HCT116 (cell line): ENCODE measurements around the gene KIAA1328. TPM values are rescaled to one million over a fixed set of nuclear protein-coding genes. Genes with fewer than 3 reads are reported as not detected.

Experiments used
- ATAC-seq: fragments of 200-7000 bp; cut with Tn5 transposase; 2 replicates; pipeline ENCODE4 v1.9.1; 2020; ENCODE audit warnings: mild to moderate bottlenecking, moderate library complexity
- BruUV-seq: library from RNA; stranded (reverse); fragments of 400-500 nt; replicated peaks from 2 replicates; lab custom pipeline; 2021; lab: Mats Ljungman, UMichigan
- CTCF ChIA-PET: fragments of 300-600 bp; sonication (Branson Sonifier 250); formaldehyde crosslinking; loops from one replicate; lab custom pipeline; 2021; ENCODE audit warnings: antibody characterized with exemption; lab: Charles Lee
- POLR2A ChIA-PET: fragments of 300-600, 350-600 bp; sonication (Branson Sonifier 250); formaldehyde crosslinking; loops from one replicate; lab custom pipeline; 2021; ENCODE audit warnings: antibody characterized with exemption; lab: Charles Lee
- RAD21 ChIA-PET, 2 experiments: fragments of 300-600 bp; sonication (Branson Sonifier 250); formaldehyde crosslinking; loops; one replicate each; lab custom pipeline; 2023; ENCODE audit warnings: low total read pairs in 2 of 2; ENCODE audit not compliant: uncharacterized antibody in 2 of 2, unreplicated experiment in 2 of 2, low non-redundant PET in 1 of 2; lab: Charles Lee
- DNase-seq: peaks from one replicate; pipeline ENCODE4 v3.0.0-alpha.2; 2010; ENCODE audit warnings: low read depth, low spot score
- H2AFZ ChIP-seq: fragments of 200-600 bp; shearing (Covaris generic), sonication (generic); 2 replicates; pipeline ENCODE4 v1.6.1; 2017; ENCODE audit warnings: low read depth, mixed run types, mixed read lengths, antibody characterized with exemption, low read length; ENCODE audit not compliant: poor library complexity, severe bottlenecking
- H3K27ac ChIP-seq: 2 replicates; pipeline ENCODE4 v1.5.1; 2012; ENCODE audit warnings: low read depth, low read length
- H3K27me3 ChIP-seq: fragments of 200-600 bp; sonication (generic); 2 replicates; pipeline ENCODE4 v1.6.1; 2016; ENCODE audit warnings: mixed run types, low read length, mixed read lengths; ENCODE audit not compliant: insufficient read depth
- H3K36me3 ChIP-seq, 2 experiments: fragments of 200-500 bp in 1 of 2; fragments of 200-600 bp in 1 of 2; sonication (Bioruptor generic) in 1 of 2; sonication (generic) in 1 of 2; 2 replicates each; pipeline versions ENCODE4 v1.5.1 to v1.6.1; 2014 to 2016; ENCODE audit warnings: low read length in 2 of 2, inconsistent platforms in 1 of 2, mixed read lengths in 1 of 2, mixed run types in 1 of 2; ENCODE audit not compliant: insufficient read depth in 2 of 2, control insufficient read depth in 1 of 2
- H3K4me1 ChIP-seq, 2 experiments: fragments of 200-600 bp in 1 of 2; sonication (generic) in 1 of 2; 2 replicates each; pipeline versions ENCODE4 v1.5.1 to v1.6.1; 2012 to 2017; ENCODE audit warnings: low read length in 2 of 2, inconsistent platforms in 1 of 2, mild to moderate bottlenecking in 1 of 2, mixed read lengths in 1 of 2, mixed run types in 1 of 2, moderate library complexity in 1 of 2; ENCODE audit not compliant: insufficient read depth in 2 of 2, control insufficient read depth in 1 of 2
- H3K4me2 ChIP-seq: fragments of 200-600 bp; sonication (generic); 2 replicates; pipeline ENCODE4 v1.6.1; 2017; ENCODE audit warnings: mixed run types, low read length, mixed read lengths
- H3K4me3 ChIP-seq, 2 experiments: fragments of 200-600 bp in 1 of 2; sonication (generic) in 1 of 2; replicated peaks in 1 of 2; 2 replicates each; pipeline ENCODE4 v1.5.1; 2011 to 2016; ENCODE audit warnings: low read length in 2 of 2, control low read depth in 1 of 2, low read depth in 1 of 2, mild to moderate bottlenecking in 1 of 2, mixed read lengths in 1 of 2, mixed run types in 1 of 2
- H3K79me2 ChIP-seq: fragments of 200-600 bp; sonication (generic); 2 replicates; pipeline ENCODE4 v1.6.1; 2017; ENCODE audit warnings: mild to moderate bottlenecking, mixed run types, low read length, moderate library complexity, mixed read lengths; ENCODE audit not compliant: insufficient read depth
- H3K9ac ChIP-seq: fragments of 200-600 bp; sonication (generic); 2 replicates; pipeline ENCODE4 v1.6.1; 2016; ENCODE audit warnings: low read length, mixed read lengths
- H3K9me2 ChIP-seq: fragments of 200-600 bp; sonication (generic), shearing (Covaris generic); 2 replicates; pipeline ENCODE4 v1.6.1; 2017; ENCODE audit warnings: mixed run types, mild to moderate bottlenecking, moderate library complexity; ENCODE audit not compliant: insufficient read depth
- H3K9me3 ChIP-seq, 2 experiments: fragments of 200-500 bp in 1 of 2; fragments of 200-600 bp in 1 of 2; sonication (Bioruptor generic) in 1 of 2; sonication (generic) in 1 of 2; 2 replicates each; pipeline ENCODE4 v1.6.1; 2014 to 2017; ENCODE audit warnings: low read length in 2 of 2, mixed read lengths in 2 of 2, inconsistent platforms in 1 of 2, low read depth in 1 of 2, mild to moderate bottlenecking in 1 of 2, mixed run types in 1 of 2, moderate library complexity in 1 of 2; ENCODE audit not compliant: control insufficient read depth in 1 of 2, insufficient read depth in 1 of 2
- H4K20me1 ChIP-seq: fragments of 200-600 bp; sonication (generic), shearing (Covaris generic); 2 replicates; pipeline ENCODE4 v1.6.1; 2017; ENCODE audit warnings: mixed run types, mild to moderate bottlenecking, moderate library complexity; ENCODE audit not compliant: insufficient read depth
- CBX3 ChIP-seq: IDR thresholded peaks from 2 replicates; pipeline ENCODE4 v1.6.1; 2012; ENCODE audit warnings: low read depth
- CEBPB ChIP-seq: IDR thresholded peaks from 2 replicates; pipeline ENCODE4 v1.6.1; 2012; ENCODE audit warnings: low read depth
- EGR1 ChIP-seq: IDR thresholded peaks from 2 replicates; pipeline ENCODE4 v1.6.1; 2012; ENCODE audit warnings: low read depth
- ELF1 ChIP-seq: IDR thresholded peaks from 2 replicates; pipeline ENCODE4 v1.6.1; 2012; ENCODE audit warnings: low read depth, borderline replicate concordance
- EZH2phosphoT487 ChIP-seq: fragments of 200-600 bp; IDR thresholded peaks from 2 replicates; pipeline ENCODE4 v1.6.1; 2018; ENCODE audit warnings: antibody characterized with exemption, borderline replicate concordance
- FOSL1 ChIP-seq: IDR thresholded peaks from 2 replicates; pipeline ENCODE4 v1.6.1; 2012; ENCODE audit warnings: low read depth
- JUND ChIP-seq: IDR thresholded peaks from 2 replicates; pipeline ENCODE4 v1.6.1; 2012
- POLR2A ChIP-seq: IDR thresholded peaks from 2 replicates; pipeline ENCODE4 v1.7.0; 2011; ENCODE audit warnings: borderline replicate concordance; ENCODE audit not compliant: insufficient read depth, insufficient read length; ENCODE audit errors: extremely low read depth
- POLR2AphosphoS5 ChIP-seq: IDR thresholded peaks from 2 replicates; pipeline ENCODE4 v1.6.1; 2011; ENCODE audit warnings: mild to moderate bottlenecking, low read depth, low read length, moderate library complexity
- RAD21 ChIP-seq: IDR thresholded peaks from 2 replicates; pipeline ENCODE4 v1.6.1; 2012; ENCODE audit warnings: low read depth, mild to moderate bottlenecking
- SIN3A ChIP-seq: IDR thresholded peaks from 2 replicates; pipeline ENCODE4 v1.6.1; 2012; ENCODE audit warnings: low read depth
- SP1 ChIP-seq: IDR thresholded peaks from 2 replicates; pipeline ENCODE4 v1.6.1; 2012; ENCODE audit warnings: low read depth
- SRF ChIP-seq: IDR thresholded peaks from 2 replicates; pipeline ENCODE4 v1.6.1; 2012; ENCODE audit warnings: low read depth
- TCF7L2 ChIP-seq: IDR thresholded peaks from 2 replicates; pipeline ENCODE4 v1.7.0; 2011; ENCODE audit warnings: borderline replicate concordance, inconsistent platforms; ENCODE audit not compliant: insufficient read depth, insufficient read length; ENCODE audit errors: extremely low read depth
- ZFX ChIP-seq: fragments of 450-650 bp; IDR thresholded peaks from 2 replicates; pipeline ENCODE4 v1.6.1; 2017
- ZNF274 ChIP-seq: fragments of 200-500 bp; sonication (Bioruptor generic); IDR thresholded peaks from 2 replicates; pipeline ENCODE4 v1.6.1; 2014; ENCODE audit warnings: mild to moderate bottlenecking, low read depth, low read length, inconsistent platforms
- intact Hi-C: fragments of 100-400 bp; cut with micrococcal nuclease; formaldehyde crosslinking; loops from 2 replicates; pipeline ENCODE4 v1.10.0; 2022
- total RNA-seq: library from RNA; stranded (reverse); gene quantifications from one replicate; pipeline ENCODE4 v1.2.1, GENCODE V29; 2021; ENCODE audit not compliant: unreplicated experiment
- TF ChIP-seq, protein P1 (sequence below): IDR thresholded peaks from 2 replicates; pipeline ENCODE4 v1.6.1; 2011; ENCODE audit warnings: mild to moderate bottlenecking, low read length, moderate library complexity; ENCODE audit not compliant: insufficient replicate concordance; ENCODE audit errors: extremely low read depth
- TF ChIP-seq, protein P2 (sequence below): IDR thresholded peaks from 2 replicates; pipeline ENCODE4 v1.6.1; 2012; ENCODE audit warnings: low read depth
- TF ChIP-seq, protein P3 (sequence below), 3 experiments: fragments of 200-600 bp in 1 of 3; sonication (generic) in 1 of 3; IDR thresholded peaks in 2 of 3; conservative IDR thresholded peaks in 1 of 3; 2 replicates each; pipeline ENCODE4 v1.5.1; 2012 to 2017; ENCODE audit warnings: low read depth in 2 of 3, low read length in 2 of 3, antibody characterized with exemption in 1 of 3, borderline replicate concordance in 1 of 3, control low read depth in 1 of 3, mild to moderate bottlenecking in 1 of 3, mixed read lengths in 1 of 3, mixed run types in 1 of 3, moderate library complexity in 1 of 3; ENCODE audit not compliant: insufficient read depth in 1 of 3
- TF ChIP-seq, protein P4 (sequence below): IDR thresholded peaks from 2 replicates; pipeline ENCODE4 v1.6.1; 2012

KIAA1328 gene
- total RNA-seq, 1 experiment from 2014 or later = 5.2 TPM

DNA sequence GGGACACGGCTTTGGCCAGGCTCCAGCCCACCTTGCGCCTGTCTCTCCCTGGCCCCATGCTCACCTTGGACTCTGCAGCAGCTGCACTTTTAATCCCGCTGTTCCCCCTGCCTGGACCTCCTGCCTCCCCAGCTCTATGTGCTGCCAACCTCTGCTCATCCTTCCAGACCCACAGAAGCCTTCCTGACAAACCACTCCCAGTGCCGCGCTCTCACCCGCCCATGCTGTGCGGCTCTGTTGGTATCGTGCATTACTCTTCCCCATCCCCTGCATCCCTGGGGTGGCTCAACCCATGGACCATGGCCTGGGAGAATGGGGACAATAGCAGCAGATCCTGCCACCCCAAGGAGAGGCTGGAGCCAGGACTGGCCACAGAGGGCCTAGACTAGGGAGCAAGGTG, 433.1 kb downstream of the KIAA1328 start:
- Histone ChIP-seq H3K4me3 (no peak overlapping the region), H3K27ac (no peak overlapping the region), H4K20me1 (no peaks in the 10 kb centered on the region), H3K27me3 (peaks cover 25% of the 10 kb centered on the region), H3K9ac (no peak overlapping the region), H2AFZ (no peak overlapping the region), H3K9me3 (no peaks in the 10 kb centered on the region), H3K79me2 (no peaks in the 10 kb centered on the region), H3K9me2 (no peaks in the 10 kb centered on the region), H3K4me2 (no peak overlapping the region), H3K4me1 (no peaks in the 10 kb centered on the region), H3K36me3 (no peaks in the 10 kb centered on the region)
- ATAC-seq (no peak), DNase-seq (no peak)
- intact Hi-C loops = no loop called here
- BruUV-seq = no TSS peak
- ChIA-PET CTCF (no interaction called here), RAD21 (no interaction called here), POLR2A (no interaction called here)
- TF ChIP-seq FOSL1 (no peak), TCF7L2 (no peak), ZFX (no peak), CBX3 (no peak), POLR2AphosphoS5 (no peak), SP1 (no peak), EZH2phosphoT487 (no peak), JUND (no peak), SRF (no peak), EGR1 (no peak), RAD21 (no peak), CEBPB (no peak), ZNF274 (no peak), POLR2A (no peak), ELF1 (no peak), SIN3A (no peak)
- TF ChIP-seq, protein P1, sequence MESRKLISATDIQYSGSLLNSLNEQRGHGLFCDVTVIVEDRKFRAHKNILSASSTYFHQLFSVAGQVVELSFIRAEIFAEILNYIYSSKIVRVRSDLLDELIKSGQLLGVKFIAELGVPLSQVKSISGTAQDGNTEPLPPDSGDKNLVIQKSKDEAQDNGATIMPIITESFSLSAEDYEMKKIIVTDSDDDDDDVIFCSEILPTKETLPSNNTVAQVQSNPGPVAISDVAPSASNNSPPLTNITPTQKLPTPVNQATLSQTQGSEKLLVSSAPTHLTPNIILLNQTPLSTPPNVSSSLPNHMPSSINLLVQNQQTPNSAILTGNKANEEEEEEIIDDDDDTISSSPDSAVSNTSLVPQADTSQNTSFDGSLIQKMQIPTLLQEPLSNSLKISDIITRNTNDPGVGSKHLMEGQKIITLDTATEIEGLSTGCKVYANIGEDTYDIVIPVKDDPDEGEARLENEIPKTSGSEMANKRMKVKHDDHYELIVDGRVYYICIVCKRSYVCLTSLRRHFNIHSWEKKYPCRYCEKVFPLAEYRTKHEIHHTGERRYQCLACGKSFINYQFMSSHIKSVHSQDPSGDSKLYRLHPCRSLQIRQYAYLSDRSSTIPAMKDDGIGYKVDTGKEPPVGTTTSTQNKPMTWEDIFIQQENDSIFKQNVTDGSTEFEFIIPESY = no peak
- TF ChIP-seq, protein P2, sequence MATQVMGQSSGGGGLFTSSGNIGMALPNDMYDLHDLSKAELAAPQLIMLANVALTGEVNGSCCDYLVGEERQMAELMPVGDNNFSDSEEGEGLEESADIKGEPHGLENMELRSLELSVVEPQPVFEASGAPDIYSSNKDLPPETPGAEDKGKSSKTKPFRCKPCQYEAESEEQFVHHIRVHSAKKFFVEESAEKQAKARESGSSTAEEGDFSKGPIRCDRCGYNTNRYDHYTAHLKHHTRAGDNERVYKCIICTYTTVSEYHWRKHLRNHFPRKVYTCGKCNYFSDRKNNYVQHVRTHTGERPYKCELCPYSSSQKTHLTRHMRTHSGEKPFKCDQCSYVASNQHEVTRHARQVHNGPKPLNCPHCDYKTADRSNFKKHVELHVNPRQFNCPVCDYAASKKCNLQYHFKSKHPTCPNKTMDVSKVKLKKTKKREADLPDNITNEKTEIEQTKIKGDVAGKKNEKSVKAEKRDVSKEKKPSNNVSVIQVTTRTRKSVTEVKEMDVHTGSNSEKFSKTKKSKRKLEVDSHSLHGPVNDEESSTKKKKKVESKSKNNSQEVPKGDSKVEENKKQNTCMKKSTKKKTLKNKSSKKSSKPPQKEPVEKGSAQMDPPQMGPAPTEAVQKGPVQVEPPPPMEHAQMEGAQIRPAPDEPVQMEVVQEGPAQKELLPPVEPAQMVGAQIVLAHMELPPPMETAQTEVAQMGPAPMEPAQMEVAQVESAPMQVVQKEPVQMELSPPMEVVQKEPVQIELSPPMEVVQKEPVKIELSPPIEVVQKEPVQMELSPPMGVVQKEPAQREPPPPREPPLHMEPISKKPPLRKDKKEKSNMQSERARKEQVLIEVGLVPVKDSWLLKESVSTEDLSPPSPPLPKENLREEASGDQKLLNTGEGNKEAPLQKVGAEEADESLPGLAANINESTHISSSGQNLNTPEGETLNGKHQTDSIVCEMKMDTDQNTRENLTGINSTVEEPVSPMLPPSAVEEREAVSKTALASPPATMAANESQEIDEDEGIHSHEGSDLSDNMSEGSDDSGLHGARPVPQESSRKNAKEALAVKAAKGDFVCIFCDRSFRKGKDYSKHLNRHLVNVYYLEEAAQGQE = no peak
- TF ChIP-seq, protein P3, sequence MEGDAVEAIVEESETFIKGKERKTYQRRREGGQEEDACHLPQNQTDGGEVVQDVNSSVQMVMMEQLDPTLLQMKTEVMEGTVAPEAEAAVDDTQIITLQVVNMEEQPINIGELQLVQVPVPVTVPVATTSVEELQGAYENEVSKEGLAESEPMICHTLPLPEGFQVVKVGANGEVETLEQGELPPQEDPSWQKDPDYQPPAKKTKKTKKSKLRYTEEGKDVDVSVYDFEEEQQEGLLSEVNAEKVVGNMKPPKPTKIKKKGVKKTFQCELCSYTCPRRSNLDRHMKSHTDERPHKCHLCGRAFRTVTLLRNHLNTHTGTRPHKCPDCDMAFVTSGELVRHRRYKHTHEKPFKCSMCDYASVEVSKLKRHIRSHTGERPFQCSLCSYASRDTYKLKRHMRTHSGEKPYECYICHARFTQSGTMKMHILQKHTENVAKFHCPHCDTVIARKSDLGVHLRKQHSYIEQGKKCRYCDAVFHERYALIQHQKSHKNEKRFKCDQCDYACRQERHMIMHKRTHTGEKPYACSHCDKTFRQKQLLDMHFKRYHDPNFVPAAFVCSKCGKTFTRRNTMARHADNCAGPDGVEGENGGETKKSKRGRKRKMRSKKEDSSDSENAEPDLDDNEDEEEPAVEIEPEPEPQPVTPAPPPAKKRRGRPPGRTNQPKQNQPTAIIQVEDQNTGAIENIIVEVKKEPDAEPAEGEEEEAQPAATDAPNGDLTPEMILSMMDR (IDR thresholded peaks at IDR 0.05 in 2 of 3, conservative IDR thresholded peaks at IDR 0.05 in 1 of 3; ENCODE audit: borderline replicate concordance in 1 of 3, insufficient read depth in 1 of 3, low read depth in 2 of 3, low read length in 2 of 3) = no peak
- TF ChIP-seq, protein P4, sequence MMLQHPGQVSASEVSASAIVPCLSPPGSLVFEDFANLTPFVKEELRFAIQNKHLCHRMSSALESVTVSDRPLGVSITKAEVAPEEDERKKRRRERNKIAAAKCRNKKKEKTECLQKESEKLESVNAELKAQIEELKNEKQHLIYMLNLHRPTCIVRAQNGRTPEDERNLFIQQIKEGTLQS = no peak
